ENCODE data around the gene WWOX.

Gene WWOX

GRCh38 chr16:78727536-78727935 is 628.1 kb downstream of the WWOX start:
- H3K36me3 Mint-ChIP-seq (ENCODE audit: low read depth): no peaks in the 10 kb centered on the region
- peaks cover 5% of the 10 kb centered on the region for H3K27me3 Mint-ChIP-seq (ENCODE audit: low read depth)
- no peaks in the 10 kb centered on the region for H3K9me3 Mint-ChIP-seq
- H3K4me3 Mint-ChIP-seq: no peak overlapping the region
- peaks cover 2% of the 10 kb centered on the region for H3K4me1 Mint-ChIP-seq (ENCODE audit: low read depth)
- no peak overlapping the region for H3K27ac Mint-ChIP-seq

GRCh38 chr16:78729687-78730086 is 630.2 kb downstream of the WWOX start:
- no peak overlapping the region for H3K4me3 Mint-ChIP-seq
- no peak overlapping the region for H3K27ac Mint-ChIP-seq
- H3K4me1 Mint-ChIP-seq (ENCODE audit: low read depth): peaks cover 2% of the 10 kb centered on the region
- H3K9me3 Mint-ChIP-seq: no peaks in the 10 kb centered on the region
- no peaks in the 10 kb centered on the region for H3K27me3 Mint-ChIP-seq (ENCODE audit: low read depth)
- H3K36me3 Mint-ChIP-seq (ENCODE audit: low read depth): no peaks in the 10 kb centered on the region

- Mint-ChIP-seq H3K4me3 (no peak overlapping the region), H3K9me3 (no peaks in the 10 kb centered on the region), H3K4me1 (ENCODE audit: low read depth) (no peaks in the 10 kb centered on the region)
Observed at GRCh38 chr16:78731785-78732184, 632.3 kb downstream of the WWOX start.

GRCh38 chr16:78732696-78733095 is 633.2 kb downstream of the WWOX start:
- Mint-ChIP-seq H3K27me3 (ENCODE audit: low read depth) (peaks cover 2% of the 10 kb centered on the region), H3K27ac (no peak overlapping the region), H3K4me1 (ENCODE audit: low read depth) (no peaks in the 10 kb centered on the region), H3K4me3 (no peak overlapping the region), H3K9me3 (no peaks in the 10 kb centered on the region), H3K36me3 (ENCODE audit: low read depth) (no peaks in the 10 kb centered on the region)

More at GRCh38 chr16:78731785-78732184, 632.3 kb downstream of the WWOX start:
- H3K27me3 Mint-ChIP-seq (ENCODE audit: low read depth): no peaks in the 10 kb centered on the region
- H3K27ac Mint-ChIP-seq: no peak overlapping the region
- no peaks in the 10 kb centered on the region for H3K36me3 Mint-ChIP-seq (ENCODE audit: low read depth)

GRCh38 chr16:78735337-78735736 is 635.9 kb downstream of the WWOX start:
- Mint-ChIP-seq H3K9me3 (no peaks in the 10 kb centered on the region), H3K4me1 (ENCODE audit: low read depth) (no peaks in the 10 kb centered on the region), H3K36me3 (ENCODE audit: low read depth) (no peaks in the 10 kb centered on the region), H3K4me3 (no peak overlapping the region), H3K27me3 (ENCODE audit: low read depth) (peaks cover 12% of the 10 kb centered on the region), H3K27ac (no peak overlapping the region)

GRCh38 chr16:78737630-78738029 is 638.2 kb downstream of the WWOX start:
- Mint-ChIP-seq H3K27ac (no peak overlapping the region), H3K27me3 (ENCODE audit: low read depth) (peaks cover 12% of the 10 kb centered on the region), H3K4me3 (no peak overlapping the region), H3K9me3 (no peaks in the 10 kb centered on the region), H3K36me3 (ENCODE audit: low read depth) (no peaks in the 10 kb centered on the region), H3K4me1 (ENCODE audit: low read depth) (peaks cover 8% of the 10 kb centered on the region)

- Mint-ChIP-seq H3K4me1 (ENCODE audit: low read depth) (peaks cover 18% of the 10 kb centered on the region), H3K27me3 (ENCODE audit: low read depth) (peaks cover 12% of the 10 kb centered on the region), H3K9me3 (no peaks in the 10 kb centered on the region), H3K36me3 (ENCODE audit: low read depth) (peaks cover 4% of the 10 kb centered on the region), H3K27ac (no peak overlapping the region), H3K4me3 (no peak overlapping the region)
Observed at GRCh38 chr16:78738557-78738956, 639.1 kb downstream of the WWOX start.

- peaks cover 21% of the 10 kb centered on the region for H3K4me1 Mint-ChIP-seq (ENCODE audit: low read depth)
- peaks cover 12% of the 10 kb centered on the region for H3K27me3 Mint-ChIP-seq (ENCODE audit: low read depth)
- H3K36me3 Mint-ChIP-seq (ENCODE audit: low read depth): peaks cover 4% of the 10 kb centered on the region
- no peak overlapping the region for H3K27ac Mint-ChIP-seq
- no peaks in the 10 kb centered on the region for H3K9me3 Mint-ChIP-seq
- no peak overlapping the region for H3K4me3 Mint-ChIP-seq
Observed at GRCh38 chr16:78740269-78740668, 640.8 kb downstream of the WWOX start.

GRCh38 chr16:78742501-78743283 is 643.2 kb downstream of the WWOX start:
- peak overlapping the region; percentile 91 for H3K27ac Mint-ChIP-seq

GRCh38 chr16:78743556-78743955 is 644.1 kb downstream of the WWOX start:
- peak overlapping the region; percentile 71 for H3K4me3 Mint-ChIP-seq
- H3K27ac Mint-ChIP-seq: peak overlapping the region; percentile 91

More at GRCh38 chr16:78742501-78743283, 643.2 kb downstream of the WWOX start:
- Mint-ChIP-seq H3K27me3 (ENCODE audit: low read depth) (peaks cover 10% of the 10 kb centered on the region), H3K36me3 (ENCODE audit: low read depth) (peaks cover 5% of the 10 kb centered on the region), H3K9me3 (no peaks in the 10 kb centered on the region), H3K4me1 (ENCODE audit: low read depth) (peaks cover 22% of the 10 kb centered on the region), H3K4me3 (peak overlapping the region; percentile 71)

GRCh38 chr16:78744099-78744498 is 644.6 kb downstream of the WWOX start:
- Mint-ChIP-seq H3K36me3 (ENCODE audit: low read depth) (peaks cover 9% of the 10 kb centered on the region), H3K9me3 (no peaks in the 10 kb centered on the region), H3K27ac (no peak overlapping the region), H3K27me3 (ENCODE audit: low read depth) (peaks cover 3% of the 10 kb centered on the region), H3K4me3 (no peak overlapping the region), H3K4me1 (ENCODE audit: low read depth) (peaks cover 28% of the 10 kb centered on the region)

More at GRCh38 chr16:78743556-78743955, 644.1 kb downstream of the WWOX start:
- H3K4me1 Mint-ChIP-seq (ENCODE audit: low read depth): peaks cover 22% of the 10 kb centered on the region
- H3K9me3 Mint-ChIP-seq: no peaks in the 10 kb centered on the region
- peaks cover 9% of the 10 kb centered on the region for H3K36me3 Mint-ChIP-seq (ENCODE audit: low read depth)
- H3K27me3 Mint-ChIP-seq (ENCODE audit: low read depth): peaks cover 5% of the 10 kb centered on the region

GRCh38 chr16:78744796-78745107 is 645.3 kb downstream of the WWOX start:
- no peak overlapping the region for H3K4me3 Mint-ChIP-seq
- no peak overlapping the region for H3K27ac Mint-ChIP-seq
- peaks cover 34% of the 10 kb centered on the region for H3K4me1 Mint-ChIP-seq (ENCODE audit: low read depth)
- no peaks in the 10 kb centered on the region for H3K9me3 Mint-ChIP-seq
- H3K36me3 Mint-ChIP-seq (ENCODE audit: low read depth): peaks cover 9% of the 10 kb centered on the region
- peaks cover 3% of the 10 kb centered on the region for H3K27me3 Mint-ChIP-seq (ENCODE audit: low read depth)

GRCh38 chr16:78745108-78746019 is 645.9 kb downstream of the WWOX start:
- Mint-ChIP-seq H3K9me3 (no peaks in the 10 kb centered on the region), H3K4me1 (ENCODE audit: low read depth) (peaks cover 38% of the 10 kb centered on the region), H3K36me3 (ENCODE audit: low read depth) (peaks cover 9% of the 10 kb centered on the region), H3K27me3 (ENCODE audit: low read depth) (no peaks in the 10 kb centered on the region), H3K4me3 (no peak overlapping the region), H3K27ac (no peak overlapping the region)

- Mint-ChIP-seq H3K9me3 (no peaks in the 10 kb centered on the region), H3K36me3 (ENCODE audit: low read depth) (peaks cover 9% of the 10 kb centered on the region), H3K27me3 (ENCODE audit: low read depth) (peaks cover 5% of the 10 kb centered on the region), H3K4me1 (ENCODE audit: low read depth) (peaks cover 42% of the 10 kb centered on the region), H3K4me3 (no peak overlapping the region), H3K27ac (no peak overlapping the region)
Observed at GRCh38 chr16:78746718-78747117, 647.3 kb downstream of the WWOX start.
